RWPE1 (cell line): ENCODE results near the gene SHC3.
"Not testable (repeated sequence)": the region's sequence is repeated elsewhere in the genome, so short reads cannot be mapped to it uniquely, and the experiment has no call there.

Source experiments
- CTCF ChIA-PET: fragments of 350-600 bp; sonication (Branson Sonifier 250); formaldehyde crosslinking; extraction: SDS; loops from one replicate; lab custom pipeline; 2021; lab: Yijun Ruan, JAX
- POLR2A ChIA-PET: fragments of 400-600 bp; formaldehyde crosslinking; extraction: SDS; loops from one replicate; lab custom pipeline; 2020; ENCODE audit warnings: antibody characterized with exemption; ENCODE audit not compliant: low non-redundant PET; lab: Yijun Ruan, JAX
- DNase-seq: peaks from one replicate; pipeline ENCODE4 v3.0.0; 2012; ENCODE audit warnings: low spot score
- H3K27ac ChIP-seq: fragments of 450-650 bp; 2 replicates; pipeline ENCODE4 v1.5.1; 2017
- TF ChIP-seq, protein P1 (sequence below): fragments of 450-650 bp; conservative IDR thresholded peaks from 2 replicates; pipeline ENCODE4 v1.5.1; 2017; ENCODE audit warnings: low read depth, mild to moderate bottlenecking

Gene SHC3

GRCh38 chr9:89219637-89220036, 41.0 kb upstream of the SHC3 start:
- H3K27ac ChIP-seq: no peak overlapping the region
- no peak for DNase-seq
- ChIA-PET POLR2A (no interaction called here), CTCF (interaction anchor here (0.9 kb wide), 1 partner anchor 40 kb away, joined by 3 read pairs; no protein-coding TSS in a partner anchor)
- TF ChIP-seq, protein P1, sequence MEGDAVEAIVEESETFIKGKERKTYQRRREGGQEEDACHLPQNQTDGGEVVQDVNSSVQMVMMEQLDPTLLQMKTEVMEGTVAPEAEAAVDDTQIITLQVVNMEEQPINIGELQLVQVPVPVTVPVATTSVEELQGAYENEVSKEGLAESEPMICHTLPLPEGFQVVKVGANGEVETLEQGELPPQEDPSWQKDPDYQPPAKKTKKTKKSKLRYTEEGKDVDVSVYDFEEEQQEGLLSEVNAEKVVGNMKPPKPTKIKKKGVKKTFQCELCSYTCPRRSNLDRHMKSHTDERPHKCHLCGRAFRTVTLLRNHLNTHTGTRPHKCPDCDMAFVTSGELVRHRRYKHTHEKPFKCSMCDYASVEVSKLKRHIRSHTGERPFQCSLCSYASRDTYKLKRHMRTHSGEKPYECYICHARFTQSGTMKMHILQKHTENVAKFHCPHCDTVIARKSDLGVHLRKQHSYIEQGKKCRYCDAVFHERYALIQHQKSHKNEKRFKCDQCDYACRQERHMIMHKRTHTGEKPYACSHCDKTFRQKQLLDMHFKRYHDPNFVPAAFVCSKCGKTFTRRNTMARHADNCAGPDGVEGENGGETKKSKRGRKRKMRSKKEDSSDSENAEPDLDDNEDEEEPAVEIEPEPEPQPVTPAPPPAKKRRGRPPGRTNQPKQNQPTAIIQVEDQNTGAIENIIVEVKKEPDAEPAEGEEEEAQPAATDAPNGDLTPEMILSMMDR: no peak

DNA sequence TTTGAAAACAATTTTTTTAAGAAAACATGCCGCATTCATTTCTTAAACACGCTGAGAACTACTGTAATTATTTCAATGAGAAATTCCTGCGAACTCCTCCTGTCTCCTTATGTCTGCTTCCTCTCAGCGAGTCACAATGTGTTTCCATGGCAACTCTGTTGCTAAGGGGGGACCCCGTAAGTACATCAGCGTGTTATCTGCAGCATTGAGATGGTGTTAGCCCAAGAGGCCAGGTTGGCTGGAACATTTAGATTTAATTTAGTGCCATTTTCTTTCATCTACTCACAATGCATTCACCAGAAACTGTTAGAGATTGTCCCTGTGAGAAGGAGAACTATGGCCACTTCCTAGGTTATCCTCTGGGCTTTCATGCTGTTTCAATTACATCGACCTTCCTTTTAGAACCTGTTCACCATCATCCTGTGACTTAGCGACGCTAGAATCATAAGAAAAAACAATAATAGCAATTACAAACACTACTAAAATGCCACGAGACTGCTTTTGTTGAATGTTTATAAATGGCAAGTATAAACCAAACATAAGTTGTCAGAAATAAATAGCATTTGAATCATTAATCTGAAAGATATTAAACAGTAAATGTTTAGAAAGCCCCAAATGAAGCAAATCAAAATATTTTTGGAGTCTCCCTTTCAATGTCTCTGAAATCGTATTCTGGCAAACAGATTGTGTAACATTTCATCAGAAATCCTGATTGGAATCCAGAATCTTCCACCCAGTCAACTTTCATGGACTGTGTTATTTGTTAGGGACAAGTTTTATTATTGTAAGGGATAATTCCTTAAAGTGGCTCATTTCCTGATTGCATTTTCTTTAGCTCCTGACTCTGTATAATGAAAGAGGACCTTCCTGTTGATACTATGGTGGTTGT, 39.7 kb upstream of the SHC3 start:
- DNase-seq: no peak
- TF ChIP-seq, protein P1: no peak
- H3K27ac ChIP-seq: no peak overlapping the region
- ChIA-PET POLR2A (no interaction called here), CTCF (interaction anchor here (0.6 kb wide), 1 partner anchor 173 kb away, joined by 3 read pairs; no protein-coding TSS in a partner anchor)

DNA sequence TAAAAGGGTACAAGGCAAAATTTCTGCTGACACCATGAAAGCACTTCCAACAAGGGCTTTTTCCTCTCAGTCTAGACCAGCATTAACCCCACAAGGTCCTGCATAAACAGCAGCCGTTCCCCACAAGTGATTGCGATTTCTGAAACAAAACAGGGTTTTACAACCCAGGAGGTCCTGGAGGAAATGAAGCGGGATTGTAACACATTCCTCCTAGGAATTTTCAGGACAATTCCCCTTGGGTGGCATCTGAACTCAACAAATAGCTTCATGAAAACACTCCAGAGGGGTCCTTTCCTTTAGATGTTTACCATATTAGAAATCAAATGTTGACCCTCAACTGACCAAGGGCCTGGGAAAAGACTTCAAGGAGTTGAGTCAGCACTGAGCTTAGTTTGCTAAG, 36.7 kb upstream of the SHC3 start:
- no peak overlapping the region for H3K27ac ChIP-seq
- ChIA-PET CTCF (no interaction called here), POLR2A (no interaction called here)
- no peak for DNase-seq
- TF ChIP-seq, protein P1: no peak

DNA sequence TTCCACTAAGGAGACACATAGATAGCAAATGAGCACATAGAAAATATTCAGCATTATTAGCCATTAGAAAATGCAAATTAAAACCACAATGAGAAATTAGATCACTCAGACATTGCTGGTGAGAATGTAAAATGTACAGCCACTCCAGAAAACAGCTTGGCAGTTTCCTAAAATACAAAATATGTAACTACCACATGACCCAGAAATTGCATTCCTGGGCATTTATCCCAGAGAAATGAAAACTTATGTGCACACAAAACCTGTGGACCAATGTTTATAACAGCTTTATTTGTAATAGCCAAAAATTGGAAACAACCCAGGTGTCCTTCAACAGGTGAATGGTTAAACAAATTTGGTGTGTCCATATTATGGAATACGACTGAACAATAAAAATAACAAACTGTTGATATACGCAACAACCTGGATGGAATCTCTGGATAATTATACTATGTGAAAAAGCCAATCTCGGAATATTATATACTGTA, 34.8 kb upstream of the SHC3 start:
- H3K27ac ChIP-seq: no peak overlapping the region
- POLR2A ChIA-PET: no interaction called here
- CTCF ChIA-PET: no interaction called here
- no peak for DNase-seq
- TF ChIP-seq, protein P1: no peak

GRCh38 chr9:89212171-89212570, 33.6 kb upstream of the SHC3 start:
- H3K27ac ChIP-seq: no peak overlapping the region
- TF ChIP-seq, protein P1: no peak
- ChIA-PET POLR2A (no interaction called here), CTCF (no interaction called here)
- no peak for DNase-seq

DNA sequence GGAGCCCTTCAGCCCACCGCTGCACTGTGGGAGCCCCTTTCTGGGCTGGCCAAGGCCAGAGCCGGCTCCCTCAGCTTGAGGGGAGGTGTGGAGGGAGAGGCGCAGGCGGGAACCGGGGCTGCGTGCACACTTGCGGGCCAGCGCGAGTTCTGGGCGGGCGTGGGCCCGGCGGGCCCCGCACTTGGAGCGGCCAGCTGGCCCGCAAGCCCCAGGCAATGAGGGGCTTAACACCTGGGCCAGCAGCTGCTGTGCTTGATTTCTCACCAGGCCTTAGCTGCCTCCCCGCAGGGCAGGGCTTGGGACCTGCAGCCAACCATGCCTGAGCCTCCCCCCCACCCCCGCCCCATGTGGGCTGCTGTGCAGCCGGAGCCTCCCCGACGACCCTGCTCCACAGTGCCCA, 30.7 kb upstream of the SHC3 start:
- CTCF ChIA-PET, POLR2A ChIA-PET, H3K27ac ChIP-seq, DNase-seq: not testable (repeated sequence)

- TF ChIP-seq, protein P1: no peak
- H3K27ac ChIP-seq: no peak overlapping the region
- CTCF ChIA-PET: no interaction called here
- POLR2A ChIA-PET: no interaction called here
- no peak for DNase-seq
Observed at GRCh38 chr9:89207026-89207425, 28.4 kb upstream of the SHC3 start.
